ENCODE measurements around the gene RFLNA.

RFLNA gene

DNA sequence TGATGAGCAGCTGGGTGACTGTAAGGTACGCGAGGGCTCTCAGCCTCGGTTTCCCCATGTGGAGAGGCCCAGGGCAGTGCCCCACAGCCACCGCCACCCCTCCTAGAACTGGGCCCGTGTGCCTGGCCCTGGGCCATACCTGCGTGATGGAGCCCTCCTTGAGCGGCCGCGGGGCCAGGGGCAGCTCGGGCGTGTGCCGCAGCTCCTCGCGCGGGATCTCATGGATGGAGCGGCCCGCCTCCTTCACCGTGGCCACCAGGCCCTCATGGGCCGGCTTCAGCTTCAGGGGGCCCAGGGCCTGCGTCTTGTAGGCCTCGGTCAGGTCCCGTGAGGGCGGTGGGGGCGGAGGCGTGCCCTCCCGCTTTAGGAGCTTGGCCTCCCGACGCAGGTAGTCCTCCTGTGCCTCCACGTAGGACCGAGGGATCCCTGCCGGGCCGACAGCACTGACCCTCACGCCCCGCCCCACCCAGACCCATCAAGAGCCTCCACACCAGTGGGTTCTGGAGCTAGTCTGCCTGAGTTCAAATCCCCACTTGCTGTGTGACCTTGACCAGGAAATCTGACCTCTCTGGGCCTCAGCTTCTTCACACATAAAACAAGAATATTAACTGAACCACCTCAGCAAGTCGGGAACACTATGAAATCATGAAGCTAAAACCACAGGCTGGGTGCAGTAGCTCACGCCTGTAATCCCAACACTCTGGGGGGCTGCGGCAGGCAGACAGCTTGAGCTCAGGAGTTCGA, 51.7 kb downstream of the RFLNA start:
- H3K36me3 ChIP-seq (ENCODE audit: control insufficient read depth, insufficient read depth, low read length) = peaks cover 10% of the 10 kb centered on the region

DNA sequence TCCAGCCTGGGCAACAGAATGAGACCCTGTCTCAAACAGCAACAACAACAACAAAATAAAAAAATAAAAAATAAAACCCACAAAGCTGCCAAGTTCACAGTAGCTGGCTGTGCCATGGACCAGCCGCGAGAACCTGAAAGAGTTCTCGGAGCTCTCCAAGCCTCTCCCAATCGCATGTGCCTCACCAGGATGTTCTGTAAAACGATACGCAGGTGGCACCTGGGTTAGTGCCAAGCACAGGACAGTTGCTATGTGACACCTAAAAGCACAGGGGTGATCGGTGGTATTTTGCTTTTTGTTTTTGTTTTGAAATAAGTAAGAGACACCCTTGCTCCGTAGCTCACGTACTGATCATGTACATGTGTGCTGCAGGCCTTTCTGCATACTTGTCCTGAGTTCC, 52.4 kb downstream of the RFLNA start:
- H3K27ac ChIP-seq (ENCODE audit: insufficient read depth, low read depth, low read length, poor library complexity, severe bottlenecking) = no peak overlapping the region
- no peaks in the 10 kb centered on the region for H3K9me3 ChIP-seq (ENCODE audit: control insufficient read depth, low read length)
- H3K27me3 ChIP-seq (ENCODE audit: control insufficient read depth, insufficient read depth, low read length, poor library complexity, severe bottlenecking) = no peaks in the 10 kb centered on the region
- no peak overlapping the region for H3K4me3 ChIP-seq (ENCODE audit: insufficient read depth, low read depth, low read length)
- 95 to 96% methylated on average over 9 of the region's 9 CpGs for WGBS, 2 experiments
- peaks cover 4% of the 10 kb centered on the region for H3K4me1 ChIP-seq (ENCODE audit: control insufficient read depth, insufficient read depth, low read length)
- peaks cover 10% of the 10 kb centered on the region for H3K36me3 ChIP-seq (ENCODE audit: control insufficient read depth, insufficient read depth, low read length)

More for the DNA sequence above, 51.7 kb downstream of the RFLNA start:
- peaks cover 4% of the 10 kb centered on the region for H3K4me1 ChIP-seq (ENCODE audit: control insufficient read depth, insufficient read depth, low read length)
- H3K27ac ChIP-seq (ENCODE audit: insufficient read depth, low read depth, low read length, poor library complexity, severe bottlenecking) = no peak overlapping the region
- H3K9me3 ChIP-seq (ENCODE audit: control insufficient read depth, low read length) = no peaks in the 10 kb centered on the region
- no peak overlapping the region for H3K4me3 ChIP-seq (ENCODE audit: insufficient read depth, low read depth, low read length)
- WGBS, 2 experiments = 94 to 95% methylated on average over 38 of the region's 38 CpGs
- H3K27me3 ChIP-seq (ENCODE audit: control insufficient read depth, insufficient read depth, low read length, poor library complexity, severe bottlenecking) = no peaks in the 10 kb centered on the region

- Histone ChIP-seq H3K9me3 (ENCODE audit: control insufficient read depth, low read length) (no peaks in the 10 kb centered on the region), H3K4me1 (ENCODE audit: control insufficient read depth, insufficient read depth, low read length) (peaks cover 4% of the 10 kb centered on the region), H3K27me3 (ENCODE audit: control insufficient read depth, insufficient read depth, low read length, poor library complexity, severe bottlenecking) (no peaks in the 10 kb centered on the region), H3K27ac (ENCODE audit: insufficient read depth, low read depth, low read length, poor library complexity, severe bottlenecking) (no peak overlapping the region), H3K4me3 (ENCODE audit: insufficient read depth, low read depth, low read length) (no peak overlapping the region), H3K36me3 (ENCODE audit: control insufficient read depth, insufficient read depth, low read length) (peaks cover 11% of the 10 kb centered on the region)
- WGBS, 2 experiments = 94 to 95% methylated on average over 34 of the region's 34 CpGs
These were observed 53.1 kb downstream of the RFLNA start for GRCh38 chr12:124347805-124348658.

DNA sequence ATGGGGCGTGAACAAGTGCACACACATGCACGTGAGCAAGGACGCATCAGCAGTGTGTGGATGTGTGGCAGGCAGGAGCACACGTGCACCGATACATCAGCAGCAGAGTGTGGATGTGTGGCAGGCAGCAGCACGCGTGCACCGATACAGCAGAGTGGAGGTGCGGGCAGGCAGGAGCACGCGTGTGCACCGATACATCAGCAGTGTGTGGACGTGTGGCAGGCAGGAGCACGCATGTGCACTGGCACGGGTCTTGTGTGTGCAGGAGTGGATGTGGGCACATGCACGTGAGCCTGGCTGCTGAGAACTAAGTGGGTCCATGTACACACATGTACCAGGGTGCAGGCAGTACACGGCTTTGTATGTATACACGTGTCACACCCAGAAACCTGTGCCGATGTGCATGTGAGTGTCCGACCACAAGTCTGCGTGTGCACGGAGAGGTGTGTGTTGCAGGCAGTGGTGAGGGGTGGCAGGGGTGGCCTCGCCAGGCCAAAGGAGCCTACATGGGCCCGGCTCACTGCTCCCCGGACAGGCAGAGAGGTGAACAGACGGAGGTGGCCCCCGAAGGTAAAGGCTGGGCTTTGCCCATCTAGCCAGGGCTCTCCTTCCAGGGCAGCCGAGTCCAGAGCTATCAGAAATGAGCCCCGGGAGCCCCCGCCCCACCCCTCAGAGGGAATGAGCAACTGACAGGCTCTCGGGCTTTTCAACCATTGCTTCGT, 53.9 kb downstream of the RFLNA start:
- no peaks in the 10 kb centered on the region for H3K27me3 ChIP-seq (ENCODE audit: control insufficient read depth, insufficient read depth, low read length, poor library complexity, severe bottlenecking)
- no peaks in the 10 kb centered on the region for H3K9me3 ChIP-seq (ENCODE audit: control insufficient read depth, low read length)
- H3K27ac ChIP-seq (ENCODE audit: insufficient read depth, low read depth, low read length, poor library complexity, severe bottlenecking) = no peak overlapping the region
- WGBS, 2 experiments = 94 to 95% methylated on average over 32 of the region's 32 CpGs
- H3K4me3 ChIP-seq (ENCODE audit: insufficient read depth, low read depth, low read length) = no peak overlapping the region
- peaks cover 10% of the 10 kb centered on the region for H3K36me3 ChIP-seq (ENCODE audit: control insufficient read depth, insufficient read depth, low read length)
- H3K4me1 ChIP-seq (ENCODE audit: control insufficient read depth, insufficient read depth, low read length) = peaks cover 4% of the 10 kb centered on the region

GRCh38 chr12:124350491-124350890, 55.6 kb downstream of the RFLNA start:
- Histone ChIP-seq H3K27ac (ENCODE audit: insufficient read depth, low read depth, low read length, poor library complexity, severe bottlenecking) (no peak overlapping the region), H3K9me3 (ENCODE audit: control insufficient read depth, low read length) (no peaks in the 10 kb centered on the region), H3K4me1 (ENCODE audit: control insufficient read depth, insufficient read depth, low read length) (no peaks in the 10 kb centered on the region), H3K4me3 (ENCODE audit: insufficient read depth, low read depth, low read length) (no peak overlapping the region), H3K36me3 (ENCODE audit: control insufficient read depth, insufficient read depth, low read length) (peaks cover 10% of the 10 kb centered on the region), H3K27me3 (ENCODE audit: control insufficient read depth, insufficient read depth, low read length, poor library complexity, severe bottlenecking) (no peaks in the 10 kb centered on the region)
- WGBS, 2 experiments = 95 to 97% methylated on average over 18 of the region's 18 CpGs

GRCh38 chr12:124351422-124351821, 56.5 kb downstream of the RFLNA start:
- WGBS, 2 experiments = 93 to 94% methylated on average over 7 of the region's 7 CpGs

DNA sequence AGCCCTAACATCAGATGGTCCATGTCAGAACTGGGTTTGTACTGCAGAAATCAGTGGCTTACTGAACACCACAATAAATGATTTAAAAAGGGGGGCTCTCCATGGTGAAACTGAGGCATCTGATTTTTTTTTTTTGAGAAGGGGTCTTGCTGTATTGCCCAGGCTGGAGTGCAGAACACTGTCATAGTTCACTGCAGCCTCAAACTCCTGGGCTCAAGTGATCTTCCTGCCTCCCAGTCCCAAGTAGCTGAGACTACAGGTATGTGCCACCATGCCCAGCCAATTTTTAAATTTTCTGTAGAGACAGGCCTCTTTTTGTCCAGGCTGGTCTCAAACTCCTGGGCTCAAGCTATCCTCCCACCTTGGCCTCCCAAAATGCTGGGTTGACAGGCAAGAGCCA, 57.4 kb downstream of the RFLNA start:
- Histone ChIP-seq H3K4me1 (ENCODE audit: control insufficient read depth, insufficient read depth, low read length) (no peaks in the 10 kb centered on the region), H3K36me3 (ENCODE audit: control insufficient read depth, insufficient read depth, low read length) (peaks cover 6% of the 10 kb centered on the region), H3K4me3 (ENCODE audit: insufficient read depth, low read depth, low read length) (no peak overlapping the region), H3K27me3 (ENCODE audit: control insufficient read depth, insufficient read depth, low read length, poor library complexity, severe bottlenecking) (no peaks in the 10 kb centered on the region), H3K27ac (ENCODE audit: insufficient read depth, low read depth, low read length, poor library complexity, severe bottlenecking) (no peak overlapping the region), H3K9me3 (ENCODE audit: control insufficient read depth, low read length) (no peaks in the 10 kb centered on the region)

More at GRCh38 chr12:124351422-124351821, 56.5 kb downstream of the RFLNA start:
- no peak overlapping the region for H3K4me3 ChIP-seq (ENCODE audit: insufficient read depth, low read depth, low read length)
- no peak overlapping the region for H3K27ac ChIP-seq (ENCODE audit: insufficient read depth, low read depth, low read length, poor library complexity, severe bottlenecking)
- H3K4me1 ChIP-seq (ENCODE audit: control insufficient read depth, insufficient read depth, low read length) = no peaks in the 10 kb centered on the region
- peaks cover 7% of the 10 kb centered on the region for H3K36me3 ChIP-seq (ENCODE audit: control insufficient read depth, insufficient read depth, low read length)
- no peaks in the 10 kb centered on the region for H3K9me3 ChIP-seq (ENCODE audit: control insufficient read depth, low read length)
- H3K27me3 ChIP-seq (ENCODE audit: control insufficient read depth, insufficient read depth, low read length, poor library complexity, severe bottlenecking) = no peaks in the 10 kb centered on the region

GRCh38 chr12:124352839-124353238, 57.9 kb downstream of the RFLNA start:
- H3K9me3 ChIP-seq (ENCODE audit: control insufficient read depth, low read length) = no peaks in the 10 kb centered on the region
- no peaks in the 10 kb centered on the region for H3K4me1 ChIP-seq (ENCODE audit: control insufficient read depth, insufficient read depth, low read length)
- WGBS, 2 experiments = 95 to 97% methylated on average over 9 of the region's 9 CpGs
- H3K4me3 ChIP-seq (ENCODE audit: insufficient read depth, low read depth, low read length) = no peak overlapping the region
- no peaks in the 10 kb centered on the region for H3K27me3 ChIP-seq (ENCODE audit: control insufficient read depth, insufficient read depth, low read length, poor library complexity, severe bottlenecking)
- no peak overlapping the region for H3K27ac ChIP-seq (ENCODE audit: insufficient read depth, low read depth, low read length, poor library complexity, severe bottlenecking)
- peaks cover 4% of the 10 kb centered on the region for H3K36me3 ChIP-seq (ENCODE audit: control insufficient read depth, insufficient read depth, low read length)

DNA sequence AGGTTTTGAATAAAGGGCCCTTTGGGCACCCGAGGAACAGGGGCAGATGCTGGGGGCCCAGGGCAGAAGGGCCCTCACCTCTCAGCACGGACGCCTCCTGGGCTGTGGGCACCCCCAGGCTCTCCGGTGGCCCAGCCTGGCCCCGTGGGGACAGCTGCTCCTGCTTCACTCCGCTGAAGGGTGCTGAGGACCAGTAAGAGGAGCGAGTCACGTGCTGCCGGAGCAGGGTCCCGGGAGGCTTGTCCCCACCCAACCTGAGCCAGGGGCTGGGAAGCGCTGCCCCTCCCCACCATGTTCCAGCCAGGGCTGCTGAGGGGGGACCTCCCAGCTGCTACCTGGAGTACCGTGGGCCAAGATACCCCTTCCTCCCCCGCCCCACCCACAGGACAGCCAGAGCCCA, 59.5 kb downstream of the RFLNA start:
- Histone ChIP-seq H3K27ac (ENCODE audit: insufficient read depth, low read depth, low read length, poor library complexity, severe bottlenecking) (no peak overlapping the region), H3K4me1 (ENCODE audit: control insufficient read depth, insufficient read depth, low read length) (no peaks in the 10 kb centered on the region), H3K9me3 (ENCODE audit: control insufficient read depth, low read length) (no peaks in the 10 kb centered on the region), H3K27me3 (ENCODE audit: control insufficient read depth, insufficient read depth, low read length, poor library complexity, severe bottlenecking) (no peaks in the 10 kb centered on the region), H3K4me3 (ENCODE audit: insufficient read depth, low read depth, low read length) (no peak overlapping the region), H3K36me3 (ENCODE audit: control insufficient read depth, insufficient read depth, low read length) (peaks cover 11% of the 10 kb centered on the region)
- WGBS, 2 experiments = 85 to 88% methylated on average over 13 of the region's 13 CpGs

GRCh38 chr12:124356221-124356620, 61.3 kb downstream of the RFLNA start:
- H3K9me3 ChIP-seq (ENCODE audit: control insufficient read depth, low read length) = no peaks in the 10 kb centered on the region
- 94 to 96% methylated on average over 5 of the region's 5 CpGs for WGBS, 2 experiments
- H3K36me3 ChIP-seq (ENCODE audit: control insufficient read depth, insufficient read depth, low read length) = peaks cover 11% of the 10 kb centered on the region
- no peak overlapping the region for H3K4me3 ChIP-seq (ENCODE audit: insufficient read depth, low read depth, low read length)
- H3K27me3 ChIP-seq (ENCODE audit: control insufficient read depth, insufficient read depth, low read length, poor library complexity, severe bottlenecking) = no peaks in the 10 kb centered on the region
- no peaks in the 10 kb centered on the region for H3K4me1 ChIP-seq (ENCODE audit: control insufficient read depth, insufficient read depth, low read length)
- no peak overlapping the region for H3K27ac ChIP-seq (ENCODE audit: insufficient read depth, low read depth, low read length, poor library complexity, severe bottlenecking)

All from ectodermal cell (in vitro differentiated cells).